ENCODE results near the gene SPTLC2. TPM values are rescaled to one million over a fixed set of nuclear protein-coding genes. Genes with fewer than 3 reads are reported as not detected.

Gene SPTLC2
- total RNA-seq, 1 experiment from 2014 or later, result 68.4 TPM

DNA sequence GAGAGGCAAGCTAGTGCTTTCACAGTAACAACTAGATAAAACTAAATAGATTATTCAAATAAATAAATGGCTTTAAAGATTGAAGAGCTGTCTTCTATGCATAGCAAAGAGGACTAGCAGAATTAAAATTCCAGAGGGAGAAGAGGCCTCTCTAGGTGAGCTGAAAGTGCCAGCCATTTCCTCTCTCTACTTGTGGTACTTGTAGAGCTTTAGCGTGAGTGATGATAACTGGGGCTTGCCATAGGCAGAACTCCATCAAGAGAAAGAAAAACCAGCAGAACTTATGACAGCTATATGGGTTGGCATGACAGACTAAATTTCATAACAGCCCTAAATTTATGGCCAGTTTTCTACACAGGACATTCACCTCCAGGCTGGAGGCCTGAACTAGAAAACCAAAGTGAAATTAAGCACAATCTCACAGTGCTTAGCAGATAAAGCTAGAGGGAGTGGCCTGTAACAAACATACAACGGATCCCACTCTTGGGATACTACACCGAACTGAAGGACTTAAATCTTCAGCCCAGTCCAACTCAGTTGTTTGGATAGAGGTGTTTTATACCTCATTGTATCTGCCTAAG is 11.0 kb downstream of the SPTLC2 start:
- intact Hi-C loops (cut with micrococcal nuclease; ENCODE audit: unreplicated experiment), result no loop called here
- Histone ChIP-seq H3K27ac (no peak overlapping the region), H3K4me2 (no peak overlapping the region), H3F3A (ENCODE audit: insufficient read depth, low read depth) (peaks cover 4% of the 10 kb centered on the region; the same call in 1 of the 2 replicates), H3K27me3 (ENCODE audit: insufficient read depth, low read depth) (no peaks in the 10 kb centered on the region), H3K9me2 (ENCODE audit: insufficient read depth) (no peaks in the 10 kb centered on the region), H3K36me3 (ENCODE audit: low read depth) (peaks cover 7% of the 10 kb centered on the region; the same call in 1 of the 2 replicates), H3K79me2 (ENCODE audit: low read depth) (peaks cover 98% of the 10 kb centered on the region), H2AFZ (no peak overlapping the region), H3K4me1 (replicated peaks; ENCODE audit: insufficient read depth) (0 out of 2 replicates have a peak, but pooled peaks cover under 1% of the 10 kb centered on the region), H4K20me1 (ENCODE audit: insufficient read depth) (peaks cover 40% of the 10 kb centered on the region), H3K9me3 (ENCODE audit: insufficient read depth, low read depth) (no peaks in the 10 kb centered on the region), H3K4me3 (no peak overlapping the region)
- BruUV-seq (replicated peaks), result no TSS peak
- DNase-seq, result no peak
- no peak for TF ChIP-seq EZH2 (IDR thresholded peaks at IDR 0.05; ENCODE audit: low read depth)
- TF ChIP-seq, protein P1, sequence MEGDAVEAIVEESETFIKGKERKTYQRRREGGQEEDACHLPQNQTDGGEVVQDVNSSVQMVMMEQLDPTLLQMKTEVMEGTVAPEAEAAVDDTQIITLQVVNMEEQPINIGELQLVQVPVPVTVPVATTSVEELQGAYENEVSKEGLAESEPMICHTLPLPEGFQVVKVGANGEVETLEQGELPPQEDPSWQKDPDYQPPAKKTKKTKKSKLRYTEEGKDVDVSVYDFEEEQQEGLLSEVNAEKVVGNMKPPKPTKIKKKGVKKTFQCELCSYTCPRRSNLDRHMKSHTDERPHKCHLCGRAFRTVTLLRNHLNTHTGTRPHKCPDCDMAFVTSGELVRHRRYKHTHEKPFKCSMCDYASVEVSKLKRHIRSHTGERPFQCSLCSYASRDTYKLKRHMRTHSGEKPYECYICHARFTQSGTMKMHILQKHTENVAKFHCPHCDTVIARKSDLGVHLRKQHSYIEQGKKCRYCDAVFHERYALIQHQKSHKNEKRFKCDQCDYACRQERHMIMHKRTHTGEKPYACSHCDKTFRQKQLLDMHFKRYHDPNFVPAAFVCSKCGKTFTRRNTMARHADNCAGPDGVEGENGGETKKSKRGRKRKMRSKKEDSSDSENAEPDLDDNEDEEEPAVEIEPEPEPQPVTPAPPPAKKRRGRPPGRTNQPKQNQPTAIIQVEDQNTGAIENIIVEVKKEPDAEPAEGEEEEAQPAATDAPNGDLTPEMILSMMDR (conservative IDR thresholded peaks at IDR 0.05), result no peak
- POLR2A ChIA-PET (ENCODE audit: unreplicated experiment), result no interaction called here
- CTCF ChIA-PET, result interaction anchor here (0.6 kb wide), 1 partner anchor 151 kb away, joined by 5 read pairs; no protein-coding TSS in a partner anchor

DNA sequence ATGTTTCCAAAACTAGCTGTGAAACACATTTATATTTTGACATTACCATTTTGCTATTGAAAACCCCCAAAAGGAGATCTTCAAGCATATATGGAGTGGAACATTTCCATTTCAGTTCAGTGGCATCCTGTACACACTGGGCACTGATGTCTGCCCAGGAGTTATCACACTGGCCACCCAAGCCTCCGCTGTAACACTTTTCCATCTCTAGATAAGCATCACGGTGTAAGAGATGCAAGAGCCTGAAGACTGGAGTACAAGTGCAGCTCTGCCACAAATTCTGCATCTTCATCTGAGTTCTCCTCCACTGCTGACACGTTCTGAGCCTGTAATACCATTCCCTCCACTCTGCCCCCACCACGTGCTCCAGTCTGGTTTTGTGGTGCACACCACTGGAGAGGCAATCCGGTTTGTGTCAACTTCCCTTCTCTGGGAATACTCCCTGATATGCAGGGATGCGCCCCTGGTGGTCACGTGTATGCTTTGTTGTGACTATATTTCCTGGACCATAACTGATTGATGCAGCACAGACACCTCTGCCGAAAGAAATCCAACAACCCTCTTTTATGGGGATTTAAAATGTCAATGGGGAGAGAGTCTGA is 12.7 kb downstream of the SPTLC2 start:
- Histone ChIP-seq H3K4me1 (replicated peaks; ENCODE audit: insufficient read depth) (0 out of 2 replicates have a peak, but pooled peaks cover 4% of the 10 kb centered on the region), H2AFZ (no peak overlapping the region), H3K4me3 (no peak overlapping the region), H3K9me3 (ENCODE audit: insufficient read depth, low read depth) (no peaks in the 10 kb centered on the region), H3K36me3 (ENCODE audit: low read depth) (peaks cover 7% of the 10 kb centered on the region; the same call in 1 of the 2 replicates), H3F3A (ENCODE audit: insufficient read depth, low read depth) (peaks cover 6% of the 10 kb centered on the region; the same call in 1 of the 2 replicates), H3K79me2 (ENCODE audit: low read depth) (peaks cover 99% of the 10 kb centered on the region), H3K27me3 (ENCODE audit: insufficient read depth, low read depth) (no peaks in the 10 kb centered on the region), H3K27ac (no peak overlapping the region), H3K4me2 (no peak overlapping the region), H4K20me1 (ENCODE audit: insufficient read depth) (peaks cover 26% of the 10 kb centered on the region), H3K9me2 (ENCODE audit: insufficient read depth) (no peaks in the 10 kb centered on the region)
- intact Hi-C loops (cut with micrococcal nuclease; ENCODE audit: unreplicated experiment), result no loop called here
- no peak for DNase-seq
- CTCF ChIA-PET, result interaction anchor here (0.6 kb wide), 1 partner anchor 104 kb away, joined by 7 read pairs; no protein-coding TSS in a partner anchor
- no TSS peak for BruUV-seq (replicated peaks)
- TF ChIP-seq EZH2 (IDR thresholded peaks at IDR 0.05; ENCODE audit: low read depth), result no peak
- TF ChIP-seq, protein P1 (conservative IDR thresholded peaks at IDR 0.05), result peak; percentile 45; the same call in 1 of the 2 replicates
- POLR2A ChIA-PET (ENCODE audit: unreplicated experiment), result interaction anchor here (0.6 kb wide), 1 partner anchor 23 kb away, joined by 12 read pairs; no protein-coding TSS in a partner anchor

DNA sequence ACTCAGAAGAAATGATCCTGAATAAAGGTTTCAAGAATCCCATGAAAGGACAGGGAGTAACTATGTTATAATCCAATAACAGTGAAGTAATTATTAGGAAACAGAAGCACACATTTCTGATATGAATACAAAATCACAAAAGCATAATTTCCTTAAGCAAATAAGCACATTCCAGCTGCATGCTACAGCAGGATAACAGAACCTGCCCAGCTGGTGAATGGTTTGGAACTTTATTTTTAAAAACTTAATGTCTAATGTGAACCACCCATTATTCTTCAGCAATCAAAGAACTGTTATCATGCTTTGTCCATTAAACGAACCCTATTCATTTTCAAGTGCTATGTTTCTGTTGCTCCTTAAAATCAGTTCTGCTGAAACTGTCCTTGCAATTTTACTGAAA is 13.4 kb downstream of the SPTLC2 start:
- no peak overlapping the region for H3K4me2 ChIP-seq

More for the DNA sequence above, 13.4 kb downstream of the SPTLC2 start:
- Histone ChIP-seq H3K27me3 (ENCODE audit: insufficient read depth, low read depth) (no peaks in the 10 kb centered on the region), H3K4me1 (replicated peaks; ENCODE audit: insufficient read depth) (0 out of 2 replicates have a peak, but pooled peaks cover 4% of the 10 kb centered on the region), H3K79me2 (ENCODE audit: low read depth) (peaks cover 100% of the 10 kb centered on the region), H3K9me2 (ENCODE audit: insufficient read depth) (no peaks in the 10 kb centered on the region), H3F3A (ENCODE audit: insufficient read depth, low read depth) (peaks cover 8% of the 10 kb centered on the region; the same call in 1 of the 2 replicates), H3K9me3 (ENCODE audit: insufficient read depth, low read depth) (no peaks in the 10 kb centered on the region), H4K20me1 (ENCODE audit: insufficient read depth) (peaks cover 21% of the 10 kb centered on the region), H3K27ac (no peak overlapping the region), H2AFZ (no peak overlapping the region), H3K4me3 (no peak overlapping the region), H3K36me3 (ENCODE audit: low read depth) (peaks cover 7% of the 10 kb centered on the region; the same call in 1 of the 2 replicates)
- ChIA-PET POLR2A (ENCODE audit: unreplicated experiment) (interaction anchor here (0.5 kb wide), 1 partner anchor 303 kb away, joined by 4 read pairs; no protein-coding TSS in a partner anchor), CTCF (interaction anchor here (0.6 kb wide), 1 partner anchor 104 kb away, joined by 7 read pairs; no protein-coding TSS in a partner anchor)
- TF ChIP-seq, protein P1 (conservative IDR thresholded peaks at IDR 0.05), result no peak
- TF ChIP-seq EZH2 (IDR thresholded peaks at IDR 0.05; ENCODE audit: low read depth), result no peak
- intact Hi-C loops (cut with micrococcal nuclease; ENCODE audit: unreplicated experiment), result no loop called here
- no peak for DNase-seq
- BruUV-seq (replicated peaks), result no TSS peak

Data from PC-9 (cell line).